ENCODE results near the gene POLR3E. TPM values are rescaled to one million over a fixed set of nuclear protein-coding genes. Genes with fewer than 3 reads are reported as not detected.

POLR3E gene
- total RNA-seq, 1 donor from 2014 or later, result 69.6 TPM

DNA sequence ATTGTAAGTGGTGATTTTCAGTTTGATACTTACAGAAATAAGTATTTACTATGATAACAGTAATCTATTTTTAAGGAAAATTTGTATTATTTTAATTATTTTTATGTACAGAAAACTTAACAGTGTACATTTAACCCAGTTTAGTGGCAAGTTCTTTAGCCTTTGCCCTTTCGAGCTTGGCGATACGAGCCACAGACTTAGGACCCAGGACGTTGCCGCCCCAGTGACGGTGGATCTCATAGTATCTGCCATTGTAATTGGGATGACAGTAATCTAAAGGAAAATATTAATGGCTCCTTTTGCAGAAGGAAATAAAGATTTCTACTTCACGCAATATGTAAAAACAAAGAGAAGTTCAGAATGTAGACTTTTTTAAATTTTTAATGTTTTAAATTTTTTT lies 82.4 kb downstream of the POLR3E start:
- TF ChIP-seq, protein P1, sequence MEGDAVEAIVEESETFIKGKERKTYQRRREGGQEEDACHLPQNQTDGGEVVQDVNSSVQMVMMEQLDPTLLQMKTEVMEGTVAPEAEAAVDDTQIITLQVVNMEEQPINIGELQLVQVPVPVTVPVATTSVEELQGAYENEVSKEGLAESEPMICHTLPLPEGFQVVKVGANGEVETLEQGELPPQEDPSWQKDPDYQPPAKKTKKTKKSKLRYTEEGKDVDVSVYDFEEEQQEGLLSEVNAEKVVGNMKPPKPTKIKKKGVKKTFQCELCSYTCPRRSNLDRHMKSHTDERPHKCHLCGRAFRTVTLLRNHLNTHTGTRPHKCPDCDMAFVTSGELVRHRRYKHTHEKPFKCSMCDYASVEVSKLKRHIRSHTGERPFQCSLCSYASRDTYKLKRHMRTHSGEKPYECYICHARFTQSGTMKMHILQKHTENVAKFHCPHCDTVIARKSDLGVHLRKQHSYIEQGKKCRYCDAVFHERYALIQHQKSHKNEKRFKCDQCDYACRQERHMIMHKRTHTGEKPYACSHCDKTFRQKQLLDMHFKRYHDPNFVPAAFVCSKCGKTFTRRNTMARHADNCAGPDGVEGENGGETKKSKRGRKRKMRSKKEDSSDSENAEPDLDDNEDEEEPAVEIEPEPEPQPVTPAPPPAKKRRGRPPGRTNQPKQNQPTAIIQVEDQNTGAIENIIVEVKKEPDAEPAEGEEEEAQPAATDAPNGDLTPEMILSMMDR (IDR thresholded peaks at IDR 0.05; ENCODE audit: unreplicated experiment), result no peak

DNA sequence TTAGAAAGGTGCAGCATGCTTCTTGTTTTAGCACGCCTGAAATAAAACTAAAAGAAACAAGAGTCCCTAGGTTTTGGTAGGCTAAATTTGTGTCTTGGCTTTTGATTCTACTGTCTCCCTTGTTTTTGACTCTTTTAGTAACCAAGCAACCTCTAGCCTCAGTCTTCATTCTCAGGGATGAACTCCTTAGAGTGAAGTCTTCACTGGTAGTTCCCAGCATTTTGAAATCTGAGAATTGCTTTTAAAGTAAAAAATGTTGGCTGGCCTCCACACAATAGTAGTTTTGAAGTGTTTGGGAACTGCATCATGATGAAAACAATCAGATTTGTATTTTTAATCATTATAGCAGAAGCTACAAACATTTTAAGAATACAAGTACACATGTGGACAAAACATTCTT lies 83.3 kb downstream of the POLR3E start:
- Mint-ChIP-seq H3K9me3 (ENCODE audit: low read depth) (no peaks in the 10 kb centered on the region), H3K36me3 (ENCODE audit: insufficient read depth) (no peaks in the 10 kb centered on the region), H3K4me3 (ENCODE audit: low read depth) (no peak overlapping the region), H3K27me3 (peaks cover 7% of the 10 kb centered on the region), H3K4me1 (ENCODE audit: low read depth) (no peaks in the 10 kb centered on the region), H3K27ac (no peak overlapping the region)
- TF ChIP-seq, protein P1 (IDR thresholded peaks at IDR 0.05; ENCODE audit: unreplicated experiment), result no peak
- DNase-seq (ENCODE audit: low spot score, unreplicated experiment), result no peak

More for the DNA sequence above, 82.4 kb downstream of the POLR3E start:
- Mint-ChIP-seq H3K27me3 (peaks cover 9% of the 10 kb centered on the region), H3K9me3 (ENCODE audit: low read depth) (no peaks in the 10 kb centered on the region), H3K36me3 (ENCODE audit: insufficient read depth) (no peaks in the 10 kb centered on the region), H3K4me3 (ENCODE audit: low read depth) (no peak overlapping the region), H3K27ac (no peak overlapping the region), H3K4me1 (ENCODE audit: low read depth) (peaks cover 4% of the 10 kb centered on the region)
- no peak for DNase-seq (ENCODE audit: low spot score, unreplicated experiment)

DNA sequence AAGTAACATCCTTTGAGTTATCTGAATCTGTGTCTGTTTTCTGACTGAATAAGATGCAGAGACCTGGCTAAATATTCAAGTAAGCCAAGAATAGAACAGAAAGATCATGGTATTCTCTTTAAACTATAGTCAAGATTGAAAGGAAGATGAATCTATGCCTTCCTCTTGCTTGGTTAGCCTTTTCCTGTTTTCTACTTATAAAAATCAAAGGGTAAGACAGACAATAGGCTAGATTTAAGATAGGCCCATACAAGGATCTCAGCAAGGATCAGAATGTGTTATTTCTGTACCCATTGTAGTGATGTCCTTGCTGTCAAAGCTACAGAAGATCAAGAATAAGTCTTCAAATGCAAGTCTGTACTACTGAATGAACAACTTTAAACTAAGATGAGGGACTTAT lies 84.2 kb downstream of the POLR3E start:
- H3K36me3 Mint-ChIP-seq (ENCODE audit: insufficient read depth), result no peaks in the 10 kb centered on the region
- no peak for DNase-seq (ENCODE audit: low spot score, unreplicated experiment)
- H3K9me3 Mint-ChIP-seq (ENCODE audit: low read depth), result no peaks in the 10 kb centered on the region
- H3K27ac Mint-ChIP-seq, result no peak overlapping the region
- TF ChIP-seq, protein P1 (IDR thresholded peaks at IDR 0.05; ENCODE audit: unreplicated experiment), result no peak
- no peak overlapping the region for H3K4me3 Mint-ChIP-seq (ENCODE audit: low read depth)
- H3K4me1 Mint-ChIP-seq (ENCODE audit: low read depth), result no peaks in the 10 kb centered on the region
- H3K27me3 Mint-ChIP-seq, result peaks cover 2% of the 10 kb centered on the region

DNA sequence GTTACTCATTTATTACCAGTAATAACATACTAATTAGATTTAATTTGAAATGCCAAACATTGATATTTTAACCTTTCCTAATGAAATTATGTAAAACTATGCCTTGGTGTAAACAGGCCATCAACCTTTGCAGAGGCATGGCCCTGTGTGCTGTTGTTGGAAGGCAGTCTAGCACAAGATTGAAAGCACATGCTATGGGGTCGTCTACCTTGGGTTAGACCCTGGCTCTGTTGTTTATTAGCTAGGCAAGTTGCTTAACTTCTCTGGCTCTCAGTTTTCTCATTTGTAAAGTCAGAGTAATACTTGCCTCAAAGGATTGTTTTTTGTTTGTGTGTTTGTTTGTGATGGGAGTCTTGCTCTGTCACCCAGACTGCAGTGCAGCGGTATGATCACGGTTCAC lies 86.6 kb downstream of the POLR3E start:
- H3K4me3 Mint-ChIP-seq (ENCODE audit: low read depth), result no peak overlapping the region
- H3K36me3 Mint-ChIP-seq (ENCODE audit: insufficient read depth), result peaks cover 1% of the 10 kb centered on the region
- no peaks in the 10 kb centered on the region for H3K27me3 Mint-ChIP-seq
- no peaks in the 10 kb centered on the region for H3K9me3 Mint-ChIP-seq (ENCODE audit: low read depth)
- TF ChIP-seq, protein P1 (IDR thresholded peaks at IDR 0.05; ENCODE audit: unreplicated experiment), result no peak
- DNase-seq (ENCODE audit: low spot score, unreplicated experiment), result no peak
- H3K4me1 Mint-ChIP-seq (ENCODE audit: low read depth), result peaks cover 1% of the 10 kb centered on the region
- no peak overlapping the region for H3K27ac Mint-ChIP-seq

Other genes with a start within 250 kb of the POLR3E start
- 0.98 and 1.5 TPM in 2 replicates for gene VWA3A, start 204.9 kb upstream of the POLR3E start, total RNA-seq
- gene SDR42E2, start 134.9 kb upstream of the POLR3E start, total RNA-seq, result not detected in 2 replicates
- gene EEF2K, start 91.1 kb upstream of the POLR3E start, total RNA-seq, result 15.4 TPM in 2 replicates
- 16.6 and 17.7 TPM in 2 replicates for gene CDR2, start 77.2 kb downstream of the POLR3E start, total RNA-seq
- 231 and 276 TPM in 2 replicates for gene NPIPB5, start 213.5 kb downstream of the POLR3E start, total RNA-seq

Measured in progenitor cell of endocrine pancreas (in vitro differentiated cells).